ENCODE data around the gene GABRB1.
"Not testable (repeated sequence)": the region's sequence is repeated elsewhere in the genome, so short reads cannot be mapped to it uniquely, and the experiment has no call there.

The GABRB1 gene

DNA sequence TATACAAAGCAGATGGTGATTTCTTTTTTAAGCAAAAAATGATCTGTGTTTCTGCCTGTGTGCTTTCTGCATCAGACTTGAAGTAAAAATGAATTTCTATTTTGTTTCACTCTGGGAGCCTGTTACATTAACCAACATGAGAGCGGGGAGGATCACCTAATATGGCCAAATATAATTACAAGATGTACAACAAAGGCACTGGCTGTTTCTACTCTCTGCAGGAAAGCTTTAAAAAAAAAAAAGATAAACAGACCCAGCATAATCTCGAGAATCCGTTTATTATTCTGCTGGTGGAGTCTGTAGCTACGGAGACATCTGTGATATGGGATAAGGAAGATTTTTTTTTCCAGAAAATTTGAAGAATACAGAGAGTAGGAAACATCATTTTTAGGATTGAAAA, 328.5 kb downstream of the GABRB1 start:
- ATAC-seq (ENCODE audit: low read depth) (no peak), DNase-seq (ENCODE audit: low spot score in 2 of 2) (no peak)
- Mint-ChIP-seq H3K4me1 (no peaks in the 10 kb centered on the region), H3K36me3 (no peaks in the 10 kb centered on the region), H3K4me3 (no peak overlapping the region), H3K27me3 (peaks cover 15% of the 10 kb centered on the region), H3K27ac (no peak overlapping the region), H3K9me3 (no peaks in the 10 kb centered on the region)

GRCh38 chr4:47367761-47368160, 336.4 kb downstream of the GABRB1 start:
- ATAC-seq (ENCODE audit: low read depth) (no peak), DNase-seq (ENCODE audit: low spot score in 2 of 2) (no peak)
- H3K4me3 Mint-ChIP-seq = no peak overlapping the region
- H3K27ac Mint-ChIP-seq = no peak overlapping the region
- H3K4me1 Mint-ChIP-seq = no peaks in the 10 kb centered on the region
- H3K36me3 Mint-ChIP-seq = no peaks in the 10 kb centered on the region
- no peaks in the 10 kb centered on the region for H3K9me3 Mint-ChIP-seq
- H3K27me3 Mint-ChIP-seq = peaks cover 4% of the 10 kb centered on the region

- H3K4me3 Mint-ChIP-seq = no peak overlapping the region
- no peak for ATAC-seq (ENCODE audit: low read depth)
- H3K36me3 Mint-ChIP-seq = no peaks in the 10 kb centered on the region
- no peak for DNase-seq (ENCODE audit: low spot score in 2 of 2)
- H3K9me3 Mint-ChIP-seq = no peaks in the 10 kb centered on the region
- no peak overlapping the region for H3K27ac Mint-ChIP-seq
- peaks cover 5% of the 10 kb centered on the region for H3K27me3 Mint-ChIP-seq
- no peaks in the 10 kb centered on the region for H3K4me1 Mint-ChIP-seq
Measured at GRCh38 chr4:47368211-47368610, 336.8 kb downstream of the GABRB1 start.

DNA sequence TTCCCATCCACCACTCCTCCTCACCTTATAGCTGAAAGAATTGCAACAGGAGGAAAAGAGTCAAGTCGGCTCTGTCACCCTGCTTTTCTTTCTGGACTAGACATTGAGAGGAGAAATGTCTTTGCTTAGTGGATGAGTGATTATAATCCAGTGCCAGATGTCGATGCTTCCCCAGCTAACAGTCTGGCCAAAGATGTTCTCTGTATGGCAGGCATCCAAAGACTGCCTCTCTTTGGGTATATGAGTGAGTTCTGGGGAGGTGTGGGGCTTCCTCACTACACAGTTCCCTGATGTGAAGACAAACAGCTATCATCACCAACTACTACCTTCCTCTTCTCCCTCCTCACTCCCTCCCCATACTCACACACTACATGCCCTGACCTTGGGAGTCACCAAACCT, 341.2 kb downstream of the GABRB1 start:
- DNase-seq (ENCODE audit: low spot score in 2 of 2) (no peak), ATAC-seq (ENCODE audit: low read depth) (no peak)
- Mint-ChIP-seq H3K27ac (no peak overlapping the region), H3K36me3 (no peaks in the 10 kb centered on the region), H3K9me3 (no peaks in the 10 kb centered on the region), H3K27me3 (peaks cover 3% of the 10 kb centered on the region), H3K4me3 (no peak overlapping the region), H3K4me1 (no peaks in the 10 kb centered on the region)

DNA sequence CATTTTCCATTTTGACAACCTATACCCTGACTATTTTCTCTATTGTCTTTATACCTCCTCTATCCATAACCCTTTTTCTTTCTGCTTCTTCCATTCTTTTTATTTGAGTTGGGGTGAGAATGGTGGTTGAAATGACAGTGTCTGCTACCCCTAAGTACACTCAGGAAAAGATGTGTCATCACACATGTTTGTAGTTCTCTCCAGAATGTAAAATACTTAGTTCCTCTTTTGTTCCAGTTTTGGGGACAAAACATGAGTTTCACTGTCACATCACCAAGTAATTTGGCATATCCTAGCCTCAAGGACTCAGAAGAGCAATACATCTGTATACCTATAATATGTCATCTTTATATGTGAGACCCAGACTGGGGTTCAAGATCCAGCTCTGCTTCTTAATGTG, 341.8 kb downstream of the GABRB1 start:
- Mint-ChIP-seq H3K27me3 (peaks cover 3% of the 10 kb centered on the region), H3K4me1 (no peaks in the 10 kb centered on the region), H3K4me3 (no peak overlapping the region), H3K9me3 (no peaks in the 10 kb centered on the region), H3K36me3 (no peaks in the 10 kb centered on the region), H3K27ac (no peak overlapping the region)
- ATAC-seq (ENCODE audit: low read depth) (no peak), DNase-seq (ENCODE audit: low spot score in 2 of 2) (no peak)

GRCh38 chr4:47373709-47374108, 342.3 kb downstream of the GABRB1 start:
- Mint-ChIP-seq H3K27me3 (peaks cover 3% of the 10 kb centered on the region), H3K27ac (no peak overlapping the region), H3K4me1 (no peaks in the 10 kb centered on the region), H3K9me3 (no peaks in the 10 kb centered on the region), H3K36me3 (no peaks in the 10 kb centered on the region), H3K4me3 (no peak overlapping the region)
- no peak for DNase-seq (ENCODE audit: low spot score in 2 of 2)
- no peak for ATAC-seq (ENCODE audit: low read depth)

GRCh38 chr4:47374477-47374876, 343.1 kb downstream of the GABRB1 start:
- Mint-ChIP-seq H3K36me3 (no peaks in the 10 kb centered on the region), H3K9me3 (no peaks in the 10 kb centered on the region)
- ATAC-seq (ENCODE audit: low read depth) = no peak

GRCh38 chr4:47378021-47378530, 346.7 kb downstream of the GABRB1 start:
- not testable (repeated sequence) for H3K4me3 Mint-ChIP-seq; ATAC-seq (ENCODE audit: low read depth); H3K4me1 Mint-ChIP-seq; DNase-seq (ENCODE audit: low spot score in 2 of 2); H3K9me3 Mint-ChIP-seq; H3K27ac Mint-ChIP-seq; H3K36me3 Mint-ChIP-seq; H3K27me3 Mint-ChIP-seq

More at GRCh38 chr4:47374477-47374876, 343.1 kb downstream of the GABRB1 start:
- Mint-ChIP-seq H3K4me1 (no peaks in the 10 kb centered on the region), H3K27ac (no peak overlapping the region), H3K27me3 (peaks cover 3% of the 10 kb centered on the region), H3K4me3 (no peak overlapping the region)
- no peak for DNase-seq (ENCODE audit: low spot score in 2 of 2)

DNA sequence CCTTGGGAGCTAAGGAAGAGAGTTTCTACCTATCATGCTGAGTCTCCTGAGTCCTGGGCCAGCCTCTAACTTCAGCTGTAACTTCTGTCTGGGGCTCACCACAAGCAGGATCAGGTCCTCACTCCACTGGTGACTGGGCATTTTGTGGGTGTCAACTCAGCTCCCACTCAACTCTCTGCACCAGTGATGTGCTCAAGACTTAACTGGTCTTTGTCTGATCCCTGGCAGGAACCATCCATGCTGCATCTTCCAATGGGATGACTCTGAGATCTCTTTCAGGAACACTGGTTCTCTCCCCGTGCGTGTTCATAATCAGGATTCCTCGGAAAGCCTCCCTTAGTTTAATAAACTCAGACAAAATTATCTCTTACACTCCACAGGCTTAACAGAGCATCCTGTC, 349.8 kb downstream of the GABRB1 start:
- no peak for DNase-seq (ENCODE audit: low spot score in 2 of 2)
- no peak for ATAC-seq (ENCODE audit: low read depth)
- Mint-ChIP-seq H3K36me3 (no peaks in the 10 kb centered on the region), H3K4me1 (no peaks in the 10 kb centered on the region), H3K27ac (peak overlapping the region; percentile 1), H3K27me3 (peaks cover 2% of the 10 kb centered on the region), H3K9me3 (no peaks in the 10 kb centered on the region), H3K4me3 (no peak overlapping the region)

GRCh38 chr4:47382846-47383360, 351.5 kb downstream of the GABRB1 start:
- no peak overlapping the region for H3K4me3 Mint-ChIP-seq
- H3K27me3 Mint-ChIP-seq = peaks cover 2% of the 10 kb centered on the region
- no peaks in the 10 kb centered on the region for H3K36me3 Mint-ChIP-seq
- ATAC-seq (ENCODE audit: low read depth) = no peak
- no peaks in the 10 kb centered on the region for H3K9me3 Mint-ChIP-seq
- H3K4me1 Mint-ChIP-seq = no peaks in the 10 kb centered on the region
- DNase-seq (ENCODE audit: low spot score in 2 of 2) = no peak
- H3K27ac Mint-ChIP-seq = no peak overlapping the region

DNA sequence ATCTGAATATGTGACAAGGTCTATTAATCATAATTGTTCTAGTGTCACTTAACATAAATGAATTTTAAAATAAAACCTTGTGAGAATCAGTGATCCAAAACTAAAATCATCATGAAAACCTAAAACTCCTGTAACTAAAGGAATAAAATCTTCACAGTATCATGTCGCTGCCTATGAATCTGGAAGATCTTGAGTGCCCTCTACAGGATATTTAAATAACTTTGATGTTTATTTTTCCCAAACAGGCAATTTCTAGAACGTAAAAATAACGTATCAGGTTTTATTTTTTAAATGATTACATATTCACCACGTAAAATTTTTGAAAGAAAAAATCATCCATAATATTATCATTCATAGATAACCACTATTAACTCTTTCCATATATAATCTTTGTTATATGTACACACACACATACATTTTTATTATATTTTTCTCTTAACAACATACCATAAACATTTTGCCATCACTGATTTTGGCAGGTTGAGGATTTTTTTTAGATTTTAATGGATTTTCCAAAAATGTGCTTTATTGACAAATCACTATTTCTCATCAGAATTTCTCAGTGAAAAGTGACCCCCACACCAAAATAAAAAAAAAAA, 352.6 kb downstream of the GABRB1 start:
- no peaks in the 10 kb centered on the region for H3K4me1 Mint-ChIP-seq
- H3K4me3 Mint-ChIP-seq = no peak overlapping the region
- DNase-seq (ENCODE audit: low spot score in 2 of 2) = no peak
- H3K27me3 Mint-ChIP-seq = peaks cover 4% of the 10 kb centered on the region
- no peak overlapping the region for H3K27ac Mint-ChIP-seq
- H3K36me3 Mint-ChIP-seq = no peaks in the 10 kb centered on the region
- H3K9me3 Mint-ChIP-seq = no peaks in the 10 kb centered on the region
- ATAC-seq (ENCODE audit: low read depth) = no peak

GRCh38 chr4:47386146-47386545, 354.8 kb downstream of the GABRB1 start:
- ATAC-seq (ENCODE audit: low read depth) (no peak), DNase-seq (ENCODE audit: low spot score in 2 of 2) (no peak)
- H3K27ac Mint-ChIP-seq = no peak overlapping the region
- no peaks in the 10 kb centered on the region for H3K4me1 Mint-ChIP-seq
- no peak overlapping the region for H3K4me3 Mint-ChIP-seq
- H3K27me3 Mint-ChIP-seq = peaks cover 2% of the 10 kb centered on the region
- H3K9me3 Mint-ChIP-seq = no peaks in the 10 kb centered on the region
- no peaks in the 10 kb centered on the region for H3K36me3 Mint-ChIP-seq

- Mint-ChIP-seq H3K36me3 (no peaks in the 10 kb centered on the region), H3K27me3 (peaks cover 2% of the 10 kb centered on the region), H3K4me1 (no peaks in the 10 kb centered on the region), H3K9me3 (no peaks in the 10 kb centered on the region), H3K4me3 (no peak overlapping the region), H3K27ac (no peak overlapping the region)
- DNase-seq (ENCODE audit: low spot score in 2 of 2) (no peak), ATAC-seq (ENCODE audit: low read depth) (no peak)
Measured at GRCh38 chr4:47386561-47387235, 355.3 kb downstream of the GABRB1 start.

DNA sequence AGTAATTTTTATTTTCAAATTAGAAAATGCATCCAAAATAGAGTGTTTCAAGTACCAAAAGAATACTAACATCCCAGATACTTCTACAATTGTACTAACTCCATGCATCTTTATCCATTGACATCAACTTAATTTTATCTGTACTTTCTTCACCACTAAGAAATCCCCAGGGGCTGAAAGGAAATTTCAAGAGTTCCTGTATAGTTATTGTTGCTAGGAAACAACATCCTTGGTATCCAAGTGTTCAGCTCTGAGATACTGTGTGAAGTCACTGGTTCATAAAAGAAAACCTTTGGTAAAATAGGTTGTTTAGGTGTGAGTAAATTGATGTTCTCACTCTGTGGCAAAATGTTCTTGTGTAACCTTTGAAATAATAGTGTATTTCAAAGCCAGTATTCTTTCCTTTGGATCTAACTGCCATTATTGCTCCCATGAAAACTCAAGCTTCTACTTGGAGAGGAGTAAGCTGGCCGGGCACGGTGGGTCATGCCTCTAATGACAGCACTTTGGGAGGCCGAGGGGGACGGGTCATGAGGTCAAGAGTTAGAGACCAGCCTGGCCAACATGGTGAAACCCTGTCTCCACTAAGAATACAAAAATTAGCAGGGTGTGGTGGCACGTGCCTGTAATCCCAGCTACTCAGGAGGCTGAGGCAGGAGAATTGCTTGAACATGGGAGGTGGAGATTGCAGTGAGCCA, 359.2 kb downstream of the GABRB1 start:
- H3K4me1 Mint-ChIP-seq = no peaks in the 10 kb centered on the region
- no peak for DNase-seq (ENCODE audit: low spot score in 2 of 2)
- H3K27me3 Mint-ChIP-seq = peaks cover 2% of the 10 kb centered on the region
- H3K9me3 Mint-ChIP-seq = no peaks in the 10 kb centered on the region
- H3K36me3 Mint-ChIP-seq = no peaks in the 10 kb centered on the region
- no peak overlapping the region for H3K27ac Mint-ChIP-seq
- ATAC-seq (ENCODE audit: low read depth) = no peak
- H3K4me3 Mint-ChIP-seq = no peak overlapping the region
